Stimulated activated CD4-positive, alpha-beta T cell treated with anti-CD3 and anti-CD28 coated beads, Interleukin-15, amount 100 ng/mL, for 24 hours (primary cell): ENCODE measurements around the gene TUB.

Source experiments
- DNase-seq: peaks from one replicate; pipeline ENCODE4 v3.0.0-alpha.2; 2020

Gene TUB

DNA sequence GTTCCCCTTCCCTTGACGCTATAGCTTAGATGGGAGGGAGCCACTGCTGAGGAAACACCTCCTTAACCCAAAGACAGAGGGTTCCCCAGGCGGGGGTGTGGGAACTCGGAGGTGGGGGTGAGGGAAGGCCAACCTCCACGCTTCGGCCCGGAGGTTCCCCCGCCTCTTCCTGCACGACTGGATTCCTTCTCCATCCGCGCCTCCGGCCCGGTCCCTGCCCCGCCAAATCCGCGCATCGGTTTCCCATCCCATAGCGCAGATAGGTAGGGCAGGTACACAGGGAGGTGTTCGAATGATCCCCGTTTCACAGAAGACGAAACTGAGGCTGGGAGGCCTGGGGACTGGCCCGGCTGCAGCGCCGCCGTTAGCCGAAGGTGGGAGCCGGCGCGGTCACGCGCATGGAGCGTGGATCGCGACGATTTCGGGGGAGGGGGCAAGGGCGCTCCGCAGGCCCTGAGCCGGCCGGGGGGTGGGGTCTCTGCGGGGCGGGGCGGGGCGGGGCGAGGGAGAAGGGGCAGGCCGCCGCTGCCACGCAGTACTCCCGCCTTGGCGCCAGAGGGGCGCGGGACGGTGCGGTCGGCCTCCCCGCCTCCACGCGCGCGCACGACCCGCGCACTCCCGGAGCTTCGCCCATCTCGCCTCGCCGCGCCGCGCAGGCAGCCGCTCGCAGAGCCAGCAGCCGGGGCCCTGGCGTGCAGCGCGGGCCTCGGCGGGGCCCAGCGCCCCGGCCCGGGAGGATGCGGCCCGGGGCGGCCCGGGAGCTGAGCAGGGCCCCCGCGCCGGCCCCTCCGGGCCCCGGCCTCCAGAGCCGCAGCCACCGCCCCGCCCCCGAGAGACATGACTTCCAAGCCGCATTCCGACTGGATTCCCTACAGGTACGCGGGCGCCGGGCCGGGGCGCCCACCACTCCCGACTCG is at the start of gene TUB:
TSS of gene TUB (plus strand) at position 538 of the 917 bp plus-strand sequence. CDS start at position 838, 300 bp downstream.
- peak; percentile 42 for DNase-seq

GRCh38 chr11:8031248-8032115 is 49.5 kb upstream of the TUB start:
- no peak for DNase-seq

DNA sequence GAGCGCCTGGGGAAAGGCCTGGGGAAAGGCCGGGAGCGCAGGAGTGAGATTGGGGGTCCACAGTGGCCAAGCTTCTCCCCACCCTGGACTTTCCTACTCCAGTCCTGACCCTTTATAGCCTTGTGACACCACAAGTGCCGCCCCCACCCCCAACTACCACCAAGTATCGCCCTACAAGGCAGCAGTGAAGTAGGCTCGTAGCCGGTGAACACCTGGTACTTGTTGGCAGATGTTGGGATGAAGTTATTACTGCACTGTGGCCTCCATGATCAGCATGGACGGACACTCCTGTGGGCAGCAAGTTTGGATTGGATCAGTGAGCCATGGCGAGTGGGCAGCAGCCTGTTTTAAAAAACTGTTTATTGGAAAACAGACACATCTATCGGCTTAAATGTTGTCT is 48.9 kb upstream of the TUB start:
- no peak for DNase-seq

- no peak for DNase-seq
Observed at GRCh38 chr11:8032576-8033304, 48.3 kb upstream of the TUB start.

DNA sequence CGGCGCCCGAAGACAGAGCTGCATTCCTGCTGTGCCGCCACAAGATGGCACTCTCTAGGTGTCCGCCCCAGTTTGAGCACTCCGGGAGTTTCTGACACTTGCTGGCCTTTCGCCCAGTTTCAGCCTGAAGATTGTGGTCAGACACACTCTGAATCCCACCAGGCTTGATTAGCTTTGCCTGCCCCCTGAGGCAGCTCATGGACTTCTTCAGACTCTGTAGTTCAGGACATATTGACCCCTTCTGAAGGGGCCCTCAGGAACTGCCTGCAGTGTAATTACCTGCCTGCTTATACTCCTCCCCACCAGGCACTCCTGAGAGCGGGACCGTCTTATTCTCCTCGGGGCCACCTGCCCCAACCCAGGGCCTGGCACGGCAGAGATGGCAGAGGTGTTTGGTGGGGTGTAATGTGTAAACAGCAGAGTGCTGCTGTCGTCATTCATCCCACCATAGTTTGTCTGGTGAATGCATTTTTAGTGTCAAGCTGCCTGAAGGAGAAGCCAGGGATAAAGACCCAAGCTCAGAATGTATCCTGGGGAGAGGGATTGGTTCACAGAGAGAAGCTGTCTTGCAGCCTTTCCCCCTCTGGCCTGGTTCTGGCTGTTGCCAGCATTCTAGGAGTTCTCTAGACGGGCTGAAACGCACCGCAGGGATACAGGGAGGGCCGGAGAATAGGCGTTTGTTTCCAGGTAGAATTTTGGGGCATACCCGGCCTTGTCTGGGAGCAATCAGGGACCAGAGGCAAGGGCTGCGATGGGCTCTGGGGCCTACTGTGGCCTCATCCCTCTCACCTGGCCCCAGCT is 47.5 kb upstream of the TUB start:
- DNase-seq, result peak; percentile 65

GRCh38 chr11:8034106-8034585 is 46.9 kb upstream of the TUB start:
- DNase-seq, result no peak

GRCh38 chr11:8034604-8035190 is 46.3 kb upstream of the TUB start:
- no peak for DNase-seq

DNA sequence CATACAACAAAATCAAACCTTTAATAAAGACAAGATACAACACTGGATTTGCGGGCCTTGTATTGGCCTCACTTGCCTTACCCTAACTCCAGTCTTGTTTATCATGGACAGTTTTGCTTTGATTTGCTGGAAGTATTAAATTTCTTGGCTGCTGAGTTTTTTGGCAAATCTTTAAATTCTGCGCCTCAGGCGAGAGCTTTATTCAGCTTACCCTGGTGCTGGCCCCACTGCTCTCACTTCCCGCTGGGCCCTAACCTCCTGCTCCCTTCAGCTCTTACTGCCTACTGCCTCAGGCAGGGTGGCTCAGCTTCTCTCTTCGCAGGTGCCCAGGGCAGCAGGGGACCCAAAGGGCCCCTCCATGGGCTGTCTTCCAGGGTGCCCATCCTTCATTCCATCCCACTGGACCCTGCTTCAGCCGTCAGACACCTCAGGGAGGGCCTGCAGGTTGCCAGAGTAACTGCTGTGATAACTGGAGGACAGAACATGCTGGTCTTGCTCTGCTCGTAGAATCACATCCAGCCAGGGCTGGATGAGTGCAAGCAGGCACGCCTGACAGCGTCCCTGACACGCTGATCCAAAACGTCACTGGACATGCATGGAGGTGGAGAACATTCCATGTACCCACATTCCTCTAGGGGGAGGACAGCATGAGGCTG is 45.7 kb upstream of the TUB start:
- no peak for DNase-seq

DNA sequence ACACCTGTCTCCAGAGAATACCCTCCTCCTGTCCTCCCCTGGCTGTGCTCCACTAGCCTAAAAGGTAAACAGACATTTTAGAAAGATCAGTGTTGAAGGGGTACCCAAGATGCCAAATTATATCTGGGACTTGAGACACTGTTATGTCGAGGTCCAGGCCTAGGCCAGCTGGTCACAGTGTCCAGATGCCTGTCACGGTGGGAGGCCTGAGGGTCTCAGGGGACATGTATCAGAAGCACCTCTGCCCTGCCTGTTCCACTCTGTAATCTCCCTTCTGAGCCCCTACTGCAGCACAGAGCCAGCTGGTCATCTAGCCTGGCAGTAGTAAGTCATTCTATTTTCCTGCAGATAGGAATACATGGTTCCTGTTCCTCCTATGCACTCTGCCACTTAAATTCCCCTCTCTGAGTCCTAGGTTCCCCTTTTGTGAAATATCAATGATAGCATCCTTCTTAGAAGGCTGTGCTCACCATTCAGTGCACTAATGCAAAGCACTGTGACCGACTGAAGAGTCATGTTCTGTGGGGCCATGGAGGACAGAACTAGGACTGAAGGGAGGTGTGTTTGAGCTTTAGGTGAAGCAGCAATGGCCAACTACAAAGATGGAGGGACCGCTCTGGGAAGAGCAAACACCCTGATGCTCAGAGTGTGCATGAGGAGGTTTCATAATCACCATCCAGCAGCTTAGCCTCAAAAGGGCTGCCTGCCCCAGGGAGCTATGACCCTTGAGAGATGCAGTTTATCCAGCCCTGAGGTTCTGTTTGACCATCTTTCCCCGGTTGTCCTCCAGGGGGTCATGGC is 44.8 kb upstream of the TUB start:
- no peak for DNase-seq

DNA sequence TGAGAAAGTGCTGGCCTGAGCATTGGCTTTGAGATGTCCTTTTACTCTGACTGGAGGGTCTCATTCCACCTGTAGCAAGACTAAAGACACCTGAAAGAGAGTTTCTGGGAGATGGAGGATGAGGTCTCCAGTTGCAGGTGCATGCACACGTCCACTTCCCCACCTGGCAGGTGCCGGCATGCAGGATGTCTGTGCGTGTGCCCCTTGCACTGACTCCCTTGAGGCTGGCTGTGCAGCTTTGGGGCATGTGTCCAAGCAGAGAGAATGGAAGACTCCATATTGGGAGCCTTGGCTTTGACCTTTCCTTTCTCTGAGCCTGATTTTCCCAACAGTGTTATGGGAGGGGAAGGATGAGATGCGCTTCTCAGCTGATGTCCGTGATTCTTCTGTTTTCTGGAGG is 44.0 kb upstream of the TUB start:
- no peak for DNase-seq

- DNase-seq, result no peak
Observed at GRCh38 chr11:8038393-8038792, 42.6 kb upstream of the TUB start.

DNA sequence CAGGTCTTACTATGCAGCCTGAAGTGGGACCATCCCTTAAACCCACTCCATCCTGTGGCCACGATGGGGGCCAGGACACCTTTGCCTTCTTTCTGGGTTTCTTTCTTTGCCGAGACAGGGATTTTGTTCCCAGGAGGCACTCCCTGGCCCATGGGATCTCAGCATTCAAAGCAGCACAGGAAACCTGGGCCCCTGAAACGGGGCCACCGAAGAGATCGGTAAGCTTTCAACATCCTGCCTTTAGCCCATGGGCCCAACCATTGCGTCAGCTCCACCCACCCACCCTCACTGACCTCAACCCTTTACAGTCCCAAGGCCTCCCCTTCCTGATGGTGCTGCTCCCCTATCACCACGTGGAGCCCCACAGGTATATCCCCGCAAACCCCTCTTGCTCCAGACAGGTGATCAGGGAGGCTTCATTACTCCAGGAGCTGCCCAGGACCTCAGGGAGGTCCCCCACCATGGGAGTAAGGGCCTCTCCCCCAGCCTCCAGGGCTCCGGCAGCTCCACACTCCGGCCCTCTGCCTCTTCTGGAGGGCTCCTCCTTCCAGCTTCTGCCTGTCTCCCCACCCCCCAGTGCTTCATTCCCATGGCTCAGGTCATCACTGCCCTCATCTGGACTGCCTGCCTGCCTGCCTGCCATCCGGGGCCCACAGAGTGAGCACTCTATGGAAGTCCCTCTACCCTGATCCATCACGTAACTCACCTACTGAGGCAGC is 42.0 kb upstream of the TUB start:
- DNase-seq, result no peak

- DNase-seq, result no peak
Observed at GRCh38 chr11:8039530-8040260, 41.3 kb upstream of the TUB start.

DNA sequence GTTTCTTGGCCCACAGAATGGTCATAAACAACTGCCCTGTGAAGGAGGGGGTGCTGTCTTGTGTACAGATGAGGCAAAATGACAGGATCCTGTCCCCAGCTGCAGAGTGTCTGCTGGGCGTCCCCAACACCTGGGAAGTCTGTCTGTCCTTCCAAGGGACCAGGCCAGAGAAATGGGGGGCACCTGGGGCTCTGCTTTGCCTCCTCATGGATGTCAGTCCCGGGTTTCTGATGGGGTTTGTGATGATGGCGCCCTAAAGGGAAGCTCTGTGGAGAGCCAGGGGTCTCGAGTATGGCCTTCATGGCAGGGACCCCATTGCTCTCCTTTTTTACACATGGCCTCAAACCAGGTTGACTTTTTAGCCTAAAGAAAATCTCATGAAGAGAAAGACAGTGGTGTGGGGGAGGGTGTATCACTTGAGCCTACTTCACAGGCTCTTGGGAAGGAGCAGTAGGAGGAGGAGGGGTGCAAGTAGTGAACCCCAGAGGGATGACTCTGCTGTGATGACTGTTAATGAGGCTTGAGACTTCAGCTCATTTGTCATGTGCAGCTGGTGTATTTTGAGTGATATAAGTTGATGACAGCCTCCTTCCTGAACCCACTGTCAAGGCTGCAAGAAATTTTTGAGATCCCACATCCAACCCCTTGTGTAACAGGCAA is 40.6 kb upstream of the TUB start:
- DNase-seq, result no peak

- no peak for DNase-seq
Observed at GRCh38 chr11:8040921-8041285, 40.1 kb upstream of the TUB start.

- DNase-seq, result no peak
Observed at GRCh38 chr11:8041576-8041975, 39.4 kb upstream of the TUB start.

- DNase-seq, result no peak
Observed at GRCh38 chr11:8043756-8044155, 37.3 kb upstream of the TUB start.

DNA sequence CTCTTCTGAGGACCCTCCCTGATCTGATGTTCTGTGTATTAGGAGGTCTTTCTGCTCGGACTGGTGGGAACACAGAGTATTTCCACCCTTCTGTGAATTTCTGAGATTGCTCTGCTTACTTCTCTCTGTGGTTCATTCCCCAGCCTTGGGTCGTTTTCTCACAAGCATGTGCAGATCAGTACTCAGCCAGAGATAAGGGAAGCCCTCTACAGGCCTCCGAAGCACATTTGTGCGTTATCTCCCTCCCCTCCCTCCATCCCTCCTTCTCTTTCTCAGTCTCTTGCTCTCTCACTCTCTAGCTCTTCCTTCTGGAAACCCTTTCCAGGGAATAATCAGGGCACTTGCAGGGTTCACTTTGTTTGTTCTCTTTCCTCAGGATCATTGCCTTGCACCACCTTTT is 35.2 kb upstream of the TUB start:
- DNase-seq, result no peak
